ENCODE measurements around the gene HEATR5A.

Gene HEATR5A

GRCh38 chr14:31287294-31287972, 132.9 kb downstream of the HEATR5A start:
- H3K4me3 ChIP-seq (ENCODE audit: low read depth, low read length) = no peak overlapping the region
- no peak for TF ChIP-seq CTCF (IDR thresholded peaks at IDR 0.05; ENCODE audit: low read depth, low read length, missing control alignments)
- DNase-seq (ENCODE audit: low read depth) = no peak

- no peak for DNase-seq (ENCODE audit: low read depth)
- no peak overlapping the region for H3K4me3 ChIP-seq (ENCODE audit: low read depth, low read length)
- peak; percentile 69 for TF ChIP-seq CTCF (IDR thresholded peaks at IDR 0.05; ENCODE audit: low read depth, low read length, missing control alignments)
Observed at GRCh38 chr14:31286456-31287293, 133.7 kb downstream of the HEATR5A start.

GRCh38 chr14:31283578-31284252, 136.6 kb downstream of the HEATR5A start:
- TF ChIP-seq CTCF (IDR thresholded peaks at IDR 0.05; ENCODE audit: low read depth, low read length, missing control alignments) = no peak
- no peak overlapping the region for H3K4me3 ChIP-seq (ENCODE audit: low read depth, low read length)
- no peak for DNase-seq (ENCODE audit: low read depth)

GRCh38 chr14:31283153-31283552, 137.2 kb downstream of the HEATR5A start:
- H3K4me3 ChIP-seq (ENCODE audit: low read depth, low read length) = no peak overlapping the region
- DNase-seq (ENCODE audit: low read depth) = no peak
- no peak for TF ChIP-seq CTCF (IDR thresholded peaks at IDR 0.05; ENCODE audit: low read depth, low read length, missing control alignments)

- no peak for DNase-seq (ENCODE audit: low read depth)
- H3K4me3 ChIP-seq (ENCODE audit: low read depth, low read length) = no peak overlapping the region
- TF ChIP-seq CTCF (IDR thresholded peaks at IDR 0.05; ENCODE audit: low read depth, low read length, missing control alignments) = no peak
Observed at GRCh38 chr14:31280871-31281220, 139.5 kb downstream of the HEATR5A start.

GRCh38 chr14:31280132-31280870, 140.0 kb downstream of the HEATR5A start:
- H3K4me3 ChIP-seq (ENCODE audit: low read depth, low read length) = no peak overlapping the region
- TF ChIP-seq CTCF (IDR thresholded peaks at IDR 0.05; ENCODE audit: low read depth, low read length, missing control alignments) = no peak
- no peak for DNase-seq (ENCODE audit: low read depth)
